Left lung (tissue), 10 donors: ENCODE measurements around the gene WRNIP1. TPM values are rescaled to one million over a fixed set of nuclear protein-coding genes. Genes with fewer than 3 reads are reported as not detected.

Source experiments
- ATAC-seq: fragments of 200-7000 bp; cut with Tn5 transposase; one replicate; pipeline ENCODE4 v1.9.1; 2020; ENCODE audit warnings: moderate library complexity
- DNase-seq, 4 donors: peaks; one replicate each; pipeline ENCODE4 v3.0.0-alpha.2; 2013 to 2020
- H3K27ac ChIP-seq, 2 donors: fragments of 200-600 bp; sonication (generic) in 1 of 2; one replicate each; pipeline versions ENCODE4 v1.5.0 to v1.8.0; 2020 to 2021
- H3K27me3 ChIP-seq, 2 donors: fragments of 200-600 bp; sonication (generic) in 1 of 2; one replicate each; pipeline versions ENCODE4 v1.5.0 to v1.8.0; 2020 to 2021
- H3K36me3 ChIP-seq, 2 donors: fragments of 200-600 bp; sonication (generic) in 1 of 2; one replicate each; pipeline versions ENCODE4 v1.5.0 to v1.8.0; 2020 to 2021
- H3K4me1 ChIP-seq, 2 donors: fragments of 200-600 bp; one replicate each; pipeline ENCODE4 v1.8.0; 2021
- H3K4me3 ChIP-seq, 2 donors: fragments of 200-600 bp; sonication (generic) in 1 of 2; one replicate each; pipeline versions ENCODE4 v1.5.0 to v1.8.0; 2020 to 2021; ENCODE audit warnings: mild to moderate bottlenecking in 1 of 2
- H3K9me3 ChIP-seq, 2 donors: fragments of 200-600 bp; sonication (generic) in 1 of 2; one replicate each; pipeline versions ENCODE4 v1.5.0 to v1.8.0; 2020 to 2021
- CTCF ChIP-seq, 2 donors: fragments of 200-600 bp; sonication (generic) in 1 of 2; IDR thresholded peaks; one replicate each; pipeline versions ENCODE4 v1.5.0 to v1.8.0; 2021; ENCODE audit warnings: antibody characterized with exemption in 2 of 2
- intact Hi-C, 2 donors: fragments of 100-400 bp; cut with DNase I; formaldehyde crosslinking; loops; one replicate each; pipeline versions ENCODE4 v1.11.2 to v1.14.2; 2022
- polyA plus RNA-seq, 6 donors: library from polyadenylated mRNA; unstranded; fragments of 120-200 nt; gene quantifications; one replicate each; pipeline ENCODE4 v1.2.1, GENCODE V29; 2013; ENCODE audit not compliant: insufficient read length in 6 of 6
- total RNA-seq, 2 donors: library from RNA; stranded (reverse); fragmentation: NEBNext Ultra II Directional; extraction: Animal tissue kit (Norgen Biotek cat#: 25700); gene quantifications; one replicate each; pipeline ENCODE4 v1.2.1, GENCODE V29; 2021
- donor health status: DM: no; HTN: yes; CAD: no.
- donor health status: DM: no; HTN: no; CAD: no.

The WRNIP1 gene
- total and polyA plus RNA-seq, 8 donors, result 34.9 to 51.6 (median 49.0) TPM

GRCh38 chr6:2810092-2810671, 45.0 kb downstream of the WRNIP1 start:
- DNase-seq, result no peak
- H3K27me3 ChIP-seq, result no peaks in the 10 kb centered on the region
- peak; percentile 92 for ATAC-seq
- H3K4me1 ChIP-seq, result peaks cover 9 to 43% of the 10 kb centered on the region in 2 donors
- H3K4me3 ChIP-seq, result no peak overlapping the region
- peak overlapping the region; percentile 51 to 62 for H3K27ac ChIP-seq
- intact Hi-C loops, result no loop called here
- H3K9me3 ChIP-seq, result no peaks in the 10 kb centered on the region
- no peak for TF ChIP-seq CTCF (IDR thresholded peaks at IDR 0.05)
- H3K36me3 ChIP-seq, result no peaks in the 10 kb centered on the region

- H3K27ac ChIP-seq, result no peak overlapping the region
- intact Hi-C loops, result no loop called here
- no peak for TF ChIP-seq CTCF (IDR thresholded peaks at IDR 0.05)
- DNase-seq (no peak), ATAC-seq (no peak)
- peaks cover 10 to 31% of the 10 kb centered on the region in 2 donors for H3K4me1 ChIP-seq
- H3K9me3 ChIP-seq, result peaks cover 0 to 14% of the 10 kb centered on the region in 2 donors
- no peaks in the 10 kb centered on the region for H3K36me3 ChIP-seq
- no peaks in the 10 kb centered on the region for H3K27me3 ChIP-seq
- H3K4me3 ChIP-seq, result no peak overlapping the region
These were observed 47.5 kb downstream of the WRNIP1 start for GRCh38 chr6:2812695-2813094.

- DNase-seq (no peak), ATAC-seq (no peak)
- no peak overlapping the region for H3K27ac ChIP-seq
- H3K4me1 ChIP-seq, result peaks cover 17 to 32% of the 10 kb centered on the region in 2 donors
- TF ChIP-seq CTCF (IDR thresholded peaks at IDR 0.05), result no peak
- no peaks in the 10 kb centered on the region for H3K36me3 ChIP-seq
- intact Hi-C loops, result no loop called here
- H3K27me3 ChIP-seq, result no peaks in the 10 kb centered on the region
- H3K9me3 ChIP-seq, result peaks cover 0 to 14% of the 10 kb centered on the region in 2 donors
- no peak overlapping the region for H3K4me3 ChIP-seq
These were observed 51.0 kb downstream of the WRNIP1 start for GRCh38 chr6:2816158-2816557.

- intact Hi-C loops, result no loop called here
- ATAC-seq (peak; percentile 90), DNase-seq (peak in 1 of 4 donors; percentile 17)
- no peaks in the 10 kb centered on the region for H3K27me3 ChIP-seq
- H3K27ac ChIP-seq, result peak overlapping the region; percentile 69 to 76
- no peaks in the 10 kb centered on the region for H3K36me3 ChIP-seq
- H3K4me3 ChIP-seq, result no peak overlapping the region
- H3K9me3 ChIP-seq, result peaks cover 0 to 14% of the 10 kb centered on the region in 2 donors
- peaks cover 17 to 32% of the 10 kb centered on the region in 2 donors for H3K4me1 ChIP-seq
- no peak for TF ChIP-seq CTCF (IDR thresholded peaks at IDR 0.05)
These were observed 52.8 kb downstream of the WRNIP1 start for GRCh38 chr6:2817903-2818443.

GRCh38 chr6:2818593-2818992, 53.4 kb downstream of the WRNIP1 start:
- H3K27ac ChIP-seq, result peak overlapping the region; percentile 69 to 76
- peak in 1 of 4 donors; percentile 26 for DNase-seq
- peaks cover 0 to 14% of the 10 kb centered on the region in 2 donors for H3K9me3 ChIP-seq
- intact Hi-C loops, result no loop called here
- TF ChIP-seq CTCF (IDR thresholded peaks at IDR 0.05), result no peak
- no peaks in the 10 kb centered on the region for H3K27me3 ChIP-seq
- no peaks in the 10 kb centered on the region for H3K36me3 ChIP-seq
- H3K4me3 ChIP-seq, result no peak overlapping the region
- peak; percentile 56 for ATAC-seq
- peaks cover 17 to 32% of the 10 kb centered on the region in 2 donors for H3K4me1 ChIP-seq
